ENCODE measurements around the gene IGF2BP1. TPM values are rescaled to one million over a fixed set of nuclear protein-coding genes. Genes with fewer than 3 reads are reported as not detected.

Gene IGF2BP1
- polyA plus RNA-seq, 1 experiment = 9.9 TPM

DNA sequence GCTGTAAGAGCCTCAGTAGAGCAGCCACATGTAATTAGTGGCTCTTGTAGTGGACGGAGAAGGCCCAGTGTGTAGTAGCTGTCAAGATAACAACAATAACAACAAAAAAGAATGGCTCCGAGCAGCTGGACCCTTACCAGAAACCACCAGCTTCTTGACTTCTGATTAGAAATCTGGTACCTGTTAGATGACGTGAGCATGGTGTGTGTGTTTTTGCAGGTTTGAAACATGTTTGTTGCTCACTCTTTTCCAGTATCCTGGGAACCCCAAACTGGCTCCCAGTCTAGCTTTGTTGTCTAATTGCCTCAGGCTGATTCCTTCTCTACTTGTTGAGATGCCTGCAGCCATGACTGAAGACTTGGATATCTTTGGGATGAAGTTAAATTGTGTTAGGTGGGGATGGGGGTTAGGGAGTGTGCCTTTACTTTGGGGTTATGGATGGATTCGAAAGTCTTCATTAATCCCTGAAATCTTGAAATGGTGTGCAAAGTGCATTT is 21.0 kb downstream of the IGF2BP1 start:
- CTCF ChIA-PET = interaction anchor here (0.8 to 7.8 kb wide), 2 partner anchors 14 to 18 kb away, joined by 3 to 51 read pairs; no protein-coding TSS in a partner anchor
- no peaks in the 10 kb centered on the region; the same call in 1 of the 2 replicates for H3K9me3 ChIP-seq (ENCODE audit: control insufficient read depth, insufficient read depth, low read length)
- H3K27ac ChIP-seq (ENCODE audit: low read depth, low read length) = no peak overlapping the region
- H3K27me3 ChIP-seq (ENCODE audit: control insufficient read depth, insufficient read depth, low read length) = no peaks in the 10 kb centered on the region
- no peak for DNase-seq (ENCODE audit: low read depth, low spot score)
- no peak overlapping the region for H3K4me3 ChIP-seq (ENCODE audit: low read depth, low read length)
- TF ChIP-seq, protein P1, sequence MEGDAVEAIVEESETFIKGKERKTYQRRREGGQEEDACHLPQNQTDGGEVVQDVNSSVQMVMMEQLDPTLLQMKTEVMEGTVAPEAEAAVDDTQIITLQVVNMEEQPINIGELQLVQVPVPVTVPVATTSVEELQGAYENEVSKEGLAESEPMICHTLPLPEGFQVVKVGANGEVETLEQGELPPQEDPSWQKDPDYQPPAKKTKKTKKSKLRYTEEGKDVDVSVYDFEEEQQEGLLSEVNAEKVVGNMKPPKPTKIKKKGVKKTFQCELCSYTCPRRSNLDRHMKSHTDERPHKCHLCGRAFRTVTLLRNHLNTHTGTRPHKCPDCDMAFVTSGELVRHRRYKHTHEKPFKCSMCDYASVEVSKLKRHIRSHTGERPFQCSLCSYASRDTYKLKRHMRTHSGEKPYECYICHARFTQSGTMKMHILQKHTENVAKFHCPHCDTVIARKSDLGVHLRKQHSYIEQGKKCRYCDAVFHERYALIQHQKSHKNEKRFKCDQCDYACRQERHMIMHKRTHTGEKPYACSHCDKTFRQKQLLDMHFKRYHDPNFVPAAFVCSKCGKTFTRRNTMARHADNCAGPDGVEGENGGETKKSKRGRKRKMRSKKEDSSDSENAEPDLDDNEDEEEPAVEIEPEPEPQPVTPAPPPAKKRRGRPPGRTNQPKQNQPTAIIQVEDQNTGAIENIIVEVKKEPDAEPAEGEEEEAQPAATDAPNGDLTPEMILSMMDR (IDR thresholded peaks at IDR 0.05; ENCODE audit: low read depth, low read length) = no peak
- POLR2A ChIA-PET = no interaction called here

DNA sequence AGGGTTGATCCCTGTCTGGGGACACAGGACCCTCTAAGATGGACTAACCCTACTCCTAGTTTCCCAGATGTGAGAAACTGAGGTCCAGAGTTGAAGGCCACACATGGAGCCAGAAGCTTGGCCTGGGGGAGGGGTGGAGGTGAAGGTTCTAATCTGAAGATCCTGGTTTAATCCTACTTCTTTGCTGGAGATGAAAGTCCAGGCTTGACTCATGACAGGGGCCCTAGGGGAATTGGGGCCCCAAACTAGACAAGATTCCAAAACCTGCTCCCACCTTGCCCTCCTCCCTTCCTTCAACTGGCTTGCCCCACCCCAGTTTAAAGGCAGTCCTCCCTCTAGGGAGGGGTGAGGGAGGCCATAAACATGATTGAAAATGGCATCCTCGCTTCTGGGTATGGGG is 21.6 kb downstream of the IGF2BP1 start:
- ChIA-PET POLR2A (no interaction called here), CTCF (interaction anchor here (0.7 to 7.8 kb wide), 3 partner anchors 13 to 205 kb away, joined by 3 to 51 read pairs (median 3); no protein-coding TSS in a partner anchor)
- TF ChIP-seq, protein P1 (IDR thresholded peaks at IDR 0.05; ENCODE audit: low read depth, low read length) = no peak
- no peaks in the 10 kb centered on the region; the same call in 1 of the 2 replicates for H3K9me3 ChIP-seq (ENCODE audit: control insufficient read depth, insufficient read depth, low read length)
- no peak for DNase-seq (ENCODE audit: low read depth, low spot score)
- H3K4me3 ChIP-seq (ENCODE audit: low read depth, low read length) = no peak overlapping the region
- no peak overlapping the region for H3K27ac ChIP-seq (ENCODE audit: low read depth, low read length)
- H3K27me3 ChIP-seq (ENCODE audit: control insufficient read depth, insufficient read depth, low read length) = no peaks in the 10 kb centered on the region

DNA sequence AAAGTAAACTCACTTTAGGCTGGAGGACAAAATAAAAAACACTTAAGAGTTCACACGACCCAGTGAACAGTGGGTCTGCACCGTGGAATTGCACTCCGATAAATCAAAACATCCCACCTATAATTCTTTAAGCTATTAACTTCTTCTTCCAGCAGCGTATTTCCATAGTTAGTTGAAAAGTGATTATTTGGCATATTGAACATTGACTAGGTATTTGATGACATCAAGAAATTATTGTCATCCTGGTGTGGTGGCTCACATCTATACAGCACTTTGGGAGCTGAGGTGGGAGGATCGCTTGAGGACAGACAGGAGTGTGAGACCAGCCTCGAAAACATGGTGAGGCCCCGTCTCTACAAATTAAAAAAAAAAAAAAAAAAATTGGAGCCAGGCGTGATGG is 23.4 kb downstream of the IGF2BP1 start:
- Histone ChIP-seq H3K27ac (ENCODE audit: low read depth, low read length) (no peak overlapping the region), H3K27me3 (ENCODE audit: control insufficient read depth, insufficient read depth, low read length) (no peaks in the 10 kb centered on the region), H3K4me3 (ENCODE audit: low read depth, low read length) (no peak overlapping the region), H3K9me3 (ENCODE audit: control insufficient read depth, insufficient read depth, low read length) (no peaks in the 10 kb centered on the region)
- ChIA-PET POLR2A (no interaction called here), CTCF (interaction anchor here (2.0 to 7.8 kb wide), 2 partner anchors 11 to 16 kb away, joined by 9 to 51 read pairs; no protein-coding TSS in a partner anchor)
- TF ChIP-seq, protein P1 (IDR thresholded peaks at IDR 0.05; ENCODE audit: low read depth, low read length) = no peak
- DNase-seq (ENCODE audit: low read depth, low spot score) = no peak

DNA sequence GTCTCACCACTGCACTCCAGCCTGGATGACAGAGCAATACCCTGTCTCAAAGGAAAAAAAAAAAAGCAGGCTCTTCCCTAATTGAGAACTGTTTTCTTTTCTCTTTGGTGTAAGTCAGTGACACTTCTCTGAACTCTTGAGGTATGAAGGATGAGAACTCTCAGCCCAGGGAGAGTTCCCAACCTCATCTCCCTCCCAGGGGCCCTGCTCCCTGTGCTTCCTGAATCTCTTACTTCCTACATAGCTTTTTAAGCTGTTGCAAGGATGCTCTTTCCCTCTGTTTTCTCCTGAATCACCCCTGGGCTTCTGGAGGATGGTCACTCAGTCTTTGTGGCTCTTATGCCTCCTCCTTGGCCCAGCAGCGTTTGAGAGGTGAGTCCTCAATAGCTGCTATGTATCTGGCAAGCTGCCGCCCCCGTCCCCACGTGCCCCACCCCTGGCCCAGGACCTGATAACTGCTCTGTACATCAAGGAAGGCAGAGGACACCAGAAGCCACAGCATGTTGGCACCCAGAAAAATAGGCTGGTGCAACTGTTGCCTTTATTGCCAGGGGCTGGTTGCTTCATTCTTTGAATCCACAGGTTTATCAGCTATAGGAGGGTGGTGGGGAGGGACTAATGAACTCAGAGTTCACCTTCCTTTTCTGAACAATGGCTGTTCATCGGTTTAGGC is 24.0 kb downstream of the IGF2BP1 start:
- no peak for DNase-seq (ENCODE audit: low read depth, low spot score)
- TF ChIP-seq, protein P1 (IDR thresholded peaks at IDR 0.05; ENCODE audit: low read depth, low read length) = no peak
- no peaks in the 10 kb centered on the region for H3K9me3 ChIP-seq (ENCODE audit: control insufficient read depth, insufficient read depth, low read length)
- H3K4me3 ChIP-seq (ENCODE audit: low read depth, low read length) = no peak overlapping the region
- H3K27ac ChIP-seq (ENCODE audit: low read depth, low read length) = no peak overlapping the region
- ChIA-PET POLR2A (interaction anchor here (0.6 kb wide), 1 partner anchor 15 kb away, joined by 3 read pairs; no protein-coding TSS in a partner anchor), CTCF (interaction anchor here (2.0 to 7.8 kb wide), 2 partner anchors 10 to 15 kb away, joined by 9 to 51 read pairs; no protein-coding TSS in a partner anchor)
- no peaks in the 10 kb centered on the region for H3K27me3 ChIP-seq (ENCODE audit: control insufficient read depth, insufficient read depth, low read length)

DNA sequence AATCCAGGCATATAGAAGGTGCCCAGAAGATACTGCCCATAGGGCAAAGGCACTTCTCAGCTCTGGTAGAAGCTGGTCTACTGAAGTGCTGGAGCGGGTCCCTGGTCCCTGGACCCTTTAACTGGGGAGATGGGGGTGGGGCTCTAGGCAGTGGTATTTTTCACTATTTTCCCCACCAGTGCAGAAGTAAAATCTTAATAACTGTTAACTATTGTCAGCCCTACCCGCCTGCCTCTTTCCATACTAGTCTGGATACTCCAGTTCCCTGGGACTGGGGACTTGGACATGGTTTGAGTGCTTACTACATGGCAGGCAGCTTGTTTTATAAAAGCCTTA is 24.6 kb downstream of the IGF2BP1 start:
- Histone ChIP-seq H3K9me3 (ENCODE audit: control insufficient read depth, insufficient read depth, low read length) (no peaks in the 10 kb centered on the region), H3K27ac (ENCODE audit: low read depth, low read length) (no peak overlapping the region), H3K4me3 (ENCODE audit: low read depth, low read length) (no peak overlapping the region), H3K27me3 (ENCODE audit: control insufficient read depth, insufficient read depth, low read length) (no peaks in the 10 kb centered on the region)
- TF ChIP-seq, protein P1 (IDR thresholded peaks at IDR 0.05; ENCODE audit: low read depth, low read length) = no peak
- CTCF ChIA-PET = interaction anchor here (2.0 to 7.8 kb wide), 2 partner anchors 10 to 14 kb away, joined by 9 to 51 read pairs; no protein-coding TSS in a partner anchor
- no peak for DNase-seq (ENCODE audit: low read depth, low spot score)
- POLR2A ChIA-PET = interaction anchor here (0.6 kb wide), 1 partner anchor 15 kb away, joined by 3 read pairs; no protein-coding TSS in a partner anchor

All from AG04450 (cell line).